Measurements from ENCODE around the gene TBC1D2B.
"Not testable (repeated sequence)": the region's sequence is repeated elsewhere in the genome, so short reads cannot be mapped to it uniquely, and the experiment has no call there.

Gene TBC1D2B

GRCh38 chr15:77982127-77982490 lies 95.4 kb downstream of the TBC1D2B start:
- Histone ChIP-seq H3K4me3 (ENCODE audit: low read length) (no peak overlapping the region), H3F3A (ENCODE audit: insufficient read depth, low read length) (no peaks in the 10 kb centered on the region), H3K9me3 (replicated peaks; ENCODE audit: insufficient read depth, low read length) (no peaks in the 10 kb centered on the region), H3K4me2 (ENCODE audit: low read depth, low read length) (no peak overlapping the region), H3K27ac (ENCODE audit: low read length) (no peak overlapping the region), H2AFZ (ENCODE audit: low read length) (no peak overlapping the region), H3K36me3 (replicated peaks; ENCODE audit: insufficient read depth, low read length) (no peaks in the 10 kb centered on the region), H3K27me3 (replicated peaks; ENCODE audit: insufficient read depth, low read length) (peaks cover 20% of the 10 kb centered on the region), H4K20me1 (ENCODE audit: insufficient read depth, low read length) (no peaks in the 10 kb centered on the region), H3K4me1 (ENCODE audit: low read length) (no peaks in the 10 kb centered on the region), H3K9me2 (replicated peaks; ENCODE audit: insufficient read depth, low read length) (no peaks in the 10 kb centered on the region), H3K9ac (ENCODE audit: low read length) (no peak overlapping the region), H3K79me2 (ENCODE audit: low read length) (no peaks in the 10 kb centered on the region)
- TF ChIP-seq, protein P1, sequence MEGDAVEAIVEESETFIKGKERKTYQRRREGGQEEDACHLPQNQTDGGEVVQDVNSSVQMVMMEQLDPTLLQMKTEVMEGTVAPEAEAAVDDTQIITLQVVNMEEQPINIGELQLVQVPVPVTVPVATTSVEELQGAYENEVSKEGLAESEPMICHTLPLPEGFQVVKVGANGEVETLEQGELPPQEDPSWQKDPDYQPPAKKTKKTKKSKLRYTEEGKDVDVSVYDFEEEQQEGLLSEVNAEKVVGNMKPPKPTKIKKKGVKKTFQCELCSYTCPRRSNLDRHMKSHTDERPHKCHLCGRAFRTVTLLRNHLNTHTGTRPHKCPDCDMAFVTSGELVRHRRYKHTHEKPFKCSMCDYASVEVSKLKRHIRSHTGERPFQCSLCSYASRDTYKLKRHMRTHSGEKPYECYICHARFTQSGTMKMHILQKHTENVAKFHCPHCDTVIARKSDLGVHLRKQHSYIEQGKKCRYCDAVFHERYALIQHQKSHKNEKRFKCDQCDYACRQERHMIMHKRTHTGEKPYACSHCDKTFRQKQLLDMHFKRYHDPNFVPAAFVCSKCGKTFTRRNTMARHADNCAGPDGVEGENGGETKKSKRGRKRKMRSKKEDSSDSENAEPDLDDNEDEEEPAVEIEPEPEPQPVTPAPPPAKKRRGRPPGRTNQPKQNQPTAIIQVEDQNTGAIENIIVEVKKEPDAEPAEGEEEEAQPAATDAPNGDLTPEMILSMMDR (IDR thresholded peaks at IDR 0.05; ENCODE audit: low read length) = no peak
- DNase-seq = no peak

GRCh38 chr15:77981281-77982126 lies 96.0 kb downstream of the TBC1D2B start:
- no peak overlapping the region for H3K4me3 ChIP-seq (ENCODE audit: low read length)
- H2AFZ ChIP-seq (ENCODE audit: low read length) = no peak overlapping the region
- no peaks in the 10 kb centered on the region for H3K79me2 ChIP-seq (ENCODE audit: low read length)
- no peaks in the 10 kb centered on the region for H3F3A ChIP-seq (ENCODE audit: insufficient read depth, low read length)
- no peak overlapping the region for H3K27ac ChIP-seq (ENCODE audit: low read length)
- DNase-seq = no peak
- H3K4me2 ChIP-seq (ENCODE audit: low read depth, low read length) = no peak overlapping the region
- TF ChIP-seq EZH2 (optimal IDR thresholded peaks at IDR 0.05; ENCODE audit: low read depth, low read length) (no peak), EZH2phosphoT487 (IDR thresholded peaks at IDR 0.05; ENCODE audit: low read length) (no peak)
- TF ChIP-seq, protein P1 (IDR thresholded peaks at IDR 0.05; ENCODE audit: low read length) = no peak
- H3K9ac ChIP-seq (ENCODE audit: low read length) = no peak overlapping the region
- no peaks in the 10 kb centered on the region for H4K20me1 ChIP-seq (ENCODE audit: insufficient read depth, low read length)
- H3K9me3 ChIP-seq (replicated peaks; ENCODE audit: insufficient read depth, low read length) = no peaks in the 10 kb centered on the region
- H3K4me1 ChIP-seq (ENCODE audit: low read length) = no peaks in the 10 kb centered on the region
- no peaks in the 10 kb centered on the region for H3K36me3 ChIP-seq (replicated peaks; ENCODE audit: insufficient read depth, low read length)
- H3K27me3 ChIP-seq (replicated peaks; ENCODE audit: insufficient read depth, low read length) = peaks cover 20% of the 10 kb centered on the region
- no peaks in the 10 kb centered on the region for H3K9me2 ChIP-seq (replicated peaks; ENCODE audit: insufficient read depth, low read length)

GRCh38 chr15:77980674-77981073 lies 96.8 kb downstream of the TBC1D2B start:
- H3K9me2 ChIP-seq (replicated peaks; ENCODE audit: insufficient read depth, low read length); H3K9me3 ChIP-seq (replicated peaks; ENCODE audit: insufficient read depth, low read length); H3K4me2 ChIP-seq (ENCODE audit: low read depth, low read length); H3K4me3 ChIP-seq (ENCODE audit: low read length); H3K36me3 ChIP-seq (replicated peaks; ENCODE audit: insufficient read depth, low read length); H2AFZ ChIP-seq (ENCODE audit: low read length); H3K9ac ChIP-seq (ENCODE audit: low read length); H3K4me1 ChIP-seq (ENCODE audit: low read length); H3F3A ChIP-seq (ENCODE audit: insufficient read depth, low read length); H4K20me1 ChIP-seq (ENCODE audit: insufficient read depth, low read length); H3K79me2 ChIP-seq (ENCODE audit: low read length); H3K27ac ChIP-seq (ENCODE audit: low read length); DNase-seq: not testable (repeated sequence)
- H3K27me3 ChIP-seq (replicated peaks; ENCODE audit: insufficient read depth, low read length) = peaks cover 20% of the 10 kb centered on the region

- H3K9ac ChIP-seq (ENCODE audit: low read length) = no peak overlapping the region
- no peaks in the 10 kb centered on the region for H3K36me3 ChIP-seq (replicated peaks; ENCODE audit: insufficient read depth, low read length)
- H3K4me1 ChIP-seq (ENCODE audit: low read length) = no peaks in the 10 kb centered on the region
- H3K79me2 ChIP-seq (ENCODE audit: low read length) = no peaks in the 10 kb centered on the region
- no peak overlapping the region for H3K27ac ChIP-seq (ENCODE audit: low read length)
- no peak overlapping the region for H2AFZ ChIP-seq (ENCODE audit: low read length)
- TF ChIP-seq EZH2phosphoT487 (IDR thresholded peaks at IDR 0.05; ENCODE audit: low read length) = no peak
- TF ChIP-seq, protein P1 (IDR thresholded peaks at IDR 0.05; ENCODE audit: low read length) = no peak
- no peak for TF ChIP-seq EZH2 (optimal IDR thresholded peaks at IDR 0.05; ENCODE audit: low read depth, low read length)
- no peaks in the 10 kb centered on the region for H4K20me1 ChIP-seq (ENCODE audit: insufficient read depth, low read length)
- no peak for DNase-seq
- no peaks in the 10 kb centered on the region for H3F3A ChIP-seq (ENCODE audit: insufficient read depth, low read length)
- no peaks in the 10 kb centered on the region for H3K9me3 ChIP-seq (replicated peaks; ENCODE audit: insufficient read depth, low read length)
- no peak overlapping the region for H3K4me3 ChIP-seq (ENCODE audit: low read length)
- peaks cover 20% of the 10 kb centered on the region for H3K27me3 ChIP-seq (replicated peaks; ENCODE audit: insufficient read depth, low read length)
- no peak overlapping the region for H3K4me2 ChIP-seq (ENCODE audit: low read depth, low read length)
- H3K9me2 ChIP-seq (replicated peaks; ENCODE audit: insufficient read depth, low read length) = no peaks in the 10 kb centered on the region
These were observed 97.4 kb downstream of the TBC1D2B start for GRCh38 chr15:77980098-77980497.

DNA sequence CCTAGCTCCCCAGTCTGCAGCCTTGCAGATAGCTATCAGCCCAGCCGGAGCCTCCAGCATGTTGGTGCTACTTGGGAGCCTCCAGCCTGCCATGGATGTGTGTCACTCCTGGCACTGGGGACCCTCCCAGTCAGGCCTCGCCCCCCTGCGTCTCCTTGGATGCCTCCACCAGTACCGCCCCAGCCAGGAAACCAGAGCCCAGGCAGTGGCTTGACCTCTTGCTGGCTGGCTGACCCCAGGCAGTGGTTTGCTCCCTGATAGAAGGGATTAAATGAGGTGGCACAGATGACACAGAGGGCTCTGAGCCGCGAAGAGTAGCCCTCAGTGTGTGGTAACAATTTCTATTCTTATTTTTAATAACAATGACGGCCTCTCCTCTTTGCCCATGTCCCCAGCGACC lies 98.4 kb downstream of the TBC1D2B start:
- H3K9me3 ChIP-seq (replicated peaks; ENCODE audit: insufficient read depth, low read length); H3K27ac ChIP-seq (ENCODE audit: low read length); DNase-seq; H3K4me2 ChIP-seq (ENCODE audit: low read depth, low read length); H3K9me2 ChIP-seq (replicated peaks; ENCODE audit: insufficient read depth, low read length); H3K36me3 ChIP-seq (replicated peaks; ENCODE audit: insufficient read depth, low read length); H3K4me3 ChIP-seq (ENCODE audit: low read length); H4K20me1 ChIP-seq (ENCODE audit: insufficient read depth, low read length); H3K4me1 ChIP-seq (ENCODE audit: low read length); H3F3A ChIP-seq (ENCODE audit: insufficient read depth, low read length); H3K9ac ChIP-seq (ENCODE audit: low read length); H2AFZ ChIP-seq (ENCODE audit: low read length); H3K79me2 ChIP-seq (ENCODE audit: low read length): not testable (repeated sequence)
- peaks cover 20% of the 10 kb centered on the region for H3K27me3 ChIP-seq (replicated peaks; ENCODE audit: insufficient read depth, low read length)
